ENCODE data around the gene PDXK. TPM values are rescaled to one million over a fixed set of nuclear protein-coding genes. Genes with fewer than 3 reads are reported as not detected.
A peak's percentile ranks its signal among the peaks of the same experiment; 100 is the strongest.

PDXK gene
- total and polyA plus RNA-seq, 9 of the 15 experiments (the other 6 are each of a cell fraction or from before 2014, with no cell fraction given) = 5.6 to 162 (median 76.5) TPM

GRCh38 chr21:43728467-43729390, 9.8 kb downstream of the PDXK start (continued):
- TF ChIP-seq GMEB1 (CRISPR knock-in tag; IDR thresholded peaks at IDR 0.05) (peak; percentile 66; the same call in 1 of the 2 replicates), KLF6 (CRISPR knock-in tag; IDR thresholded peaks at IDR 0.05; ENCODE audit: borderline replicate concordance) (no peak), SMC3 (conservative IDR thresholded peaks at IDR 0.05; ENCODE audit: insufficient read depth, low read depth, low read length) (0 out of 2 replicates have a peak, but pooled peaks have one; percentile 6), PATZ1 (CRISPR knock-in tag; IDR thresholded peaks at IDR 0.05; ENCODE audit: borderline replicate concordance) (no peak), SRF (CRISPR knock-in tag; IDR thresholded peaks at IDR 0.05) (peak in 1 of 2 experiments; percentile 77; a peak in 2 of 4 replicates), SMARCA5 (IDR thresholded peaks at IDR 0.05) (no peak), U2AF2 (optimal IDR thresholded peaks at IDR 0.05; ENCODE audit: low read depth, low read length) (no peak), MBD2 (IDR thresholded peaks at IDR 0.05; ENCODE audit: borderline replicate concordance, low read depth) (peak; percentile 85), RBM14 (IDR thresholded peaks at IDR 0.05; ENCODE audit: borderline replicate concordance, insufficient read depth, low read depth, low read length) (no peak), GTF2E2 (tag; IDR thresholded peaks at IDR 0.05) (no peak), RBM15 (IDR thresholded peaks at IDR 0.05; ENCODE audit: insufficient read depth, low read length) (no peak), TRIM25 (IDR thresholded peaks at IDR 0.05; ENCODE audit: borderline replicate concordance) (no peak), NCOA1 (IDR thresholded peaks at IDR 0.05; ENCODE audit: low read depth) (peak; percentile 97), GTF2A2 (tag; IDR thresholded peaks at IDR 0.05) (no peak), BCLAF1 (IDR thresholded peaks at IDR 0.05; ENCODE audit: borderline replicate concordance in 1 of 2, control insufficient read depth in 1 of 2, low read depth in 2 of 2, low read length in 1 of 2) (peak in 1 of 2 experiments; percentile 97; a peak in 2 of 4 replicates), CREBBP (IDR thresholded peaks at IDR 0.05; ENCODE audit: low read depth, low read length) (no peak), ZNF431 (CRISPR knock-in tag; IDR thresholded peaks at IDR 0.05) (no peak)

All from K562 (cell line).